HG03520 (cell line): ENCODE data around the gene ROCK2.

Experiments used
- ATAC-seq: cut with Tn5 transposase; IDR thresholded peaks from one replicate; pipeline ENCODE4 v1.9.1; 2021; ENCODE audit warnings: mild to moderate bottlenecking, moderate library complexity; ENCODE audit not compliant: unreplicated experiment

The ROCK2 gene

DNA sequence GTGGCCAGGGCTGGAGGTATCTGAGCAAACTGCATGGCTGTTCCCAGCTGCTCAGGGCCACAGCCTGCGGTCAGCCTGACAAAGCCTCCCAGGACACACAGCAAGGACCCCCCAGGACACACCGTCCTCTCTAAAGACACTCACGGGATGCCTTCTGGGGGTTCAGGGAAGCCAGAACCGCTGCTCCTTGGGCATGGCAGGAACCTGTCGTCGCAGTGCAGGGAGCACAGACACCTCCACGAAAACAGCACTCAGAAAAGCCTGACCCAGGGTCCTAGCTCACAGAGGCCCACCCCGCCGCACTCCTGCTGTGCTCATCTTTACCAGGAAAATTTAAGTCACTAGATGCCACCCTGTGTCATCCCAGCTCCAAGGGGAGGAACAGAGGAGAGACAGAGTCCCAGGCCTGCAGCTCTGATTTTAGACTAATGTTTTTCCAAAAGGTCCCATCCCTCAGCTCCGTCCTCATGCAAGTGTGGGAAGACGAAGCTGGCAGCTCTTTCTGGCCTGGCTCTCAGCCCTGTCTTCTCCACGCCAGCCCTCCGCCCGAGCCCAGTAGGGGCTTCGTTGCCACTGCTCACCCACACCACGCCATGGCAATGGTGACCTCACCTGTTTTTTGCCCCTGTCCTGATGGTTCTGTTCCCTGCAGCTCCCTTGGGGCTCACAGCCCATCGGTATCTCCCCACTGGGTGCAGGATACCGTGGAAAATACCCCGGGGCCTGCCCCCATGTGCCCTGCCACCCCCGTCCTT is 213.1 kb downstream of the ROCK2 start:
- no peak for ATAC-seq
